Memory B cell (primary cell): ENCODE measurements around the gene IFI35.
"Not testable (repeated sequence)": the region's sequence is repeated elsewhere in the genome, so short reads cannot be mapped to it uniquely, and the experiment has no call there.

Experiments used
- ATAC-seq: fragments of 150-1000 bp; cut with Tn5 transposase; 2 replicates; pipeline ENCODE4 v1.10.0; 2021; ENCODE audit warnings: low read depth, mild to moderate bottlenecking, moderate library complexity
- DNase-seq, 2 donors: peaks; one replicate each; pipeline ENCODE4 v3.0.0; 2022; ENCODE audit warnings: low spot score in 2 of 2
- H3K27ac Mint-ChIP-seq: one replicate; pipeline ENCODE4 v1.8.0; 2022; ENCODE audit warnings: mild to moderate bottlenecking, moderate library complexity, mixed read lengths
- H3K27me3 Mint-ChIP-seq: one replicate; pipeline ENCODE4 v1.8.0; 2022; ENCODE audit warnings: mixed read lengths
- H3K36me3 Mint-ChIP-seq: one replicate; pipeline ENCODE4 v1.8.0; 2022; ENCODE audit warnings: mild to moderate bottlenecking, mixed read lengths
- H3K4me1 Mint-ChIP-seq: one replicate; pipeline ENCODE4 v1.8.0; 2022; ENCODE audit warnings: mixed read lengths
- H3K4me3 Mint-ChIP-seq: one replicate; pipeline ENCODE4 v1.8.0; 2022; ENCODE audit warnings: mild to moderate bottlenecking, moderate library complexity, mixed read lengths
- H3K9me3 Mint-ChIP-seq: one replicate; pipeline ENCODE4 v1.8.0; 2022; ENCODE audit warnings: mixed read lengths

The IFI35 gene

DNA sequence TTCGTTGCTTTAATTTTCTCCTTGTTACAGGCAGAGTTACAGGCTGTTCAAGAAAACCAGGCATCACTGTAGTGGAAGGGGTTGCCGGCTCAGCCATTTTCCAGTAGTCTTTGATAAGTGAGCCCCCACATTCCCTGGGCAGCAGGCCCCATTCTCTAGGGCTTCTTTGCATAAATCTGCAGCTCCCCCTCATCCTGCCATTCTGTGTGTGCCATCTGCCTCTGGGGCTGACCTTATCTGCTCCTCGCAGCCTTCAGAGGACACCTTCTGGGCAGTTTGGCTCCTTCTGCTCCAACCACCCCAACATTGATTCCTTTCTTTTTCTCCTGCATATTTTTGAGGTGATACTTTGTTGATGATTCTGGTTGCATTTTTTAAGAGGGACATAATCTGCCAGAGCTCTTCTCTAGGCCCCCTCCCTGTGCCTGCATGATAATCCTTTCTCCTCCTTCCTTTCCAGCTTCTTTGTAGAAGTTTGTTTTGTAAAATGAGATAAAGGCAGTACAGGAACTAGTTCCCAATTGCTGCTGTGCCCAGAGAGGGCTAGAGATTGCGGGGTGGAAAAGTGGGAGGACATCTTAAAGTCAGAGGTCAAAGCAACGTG, 35.5 kb downstream of the IFI35 start:
- Mint-ChIP-seq H3K36me3 (no peaks in the 10 kb centered on the region), H3K27me3 (no peaks in the 10 kb centered on the region), H3K4me1 (no peaks in the 10 kb centered on the region), H3K27ac (peak overlapping the region; percentile 26), H3K9me3 (no peaks in the 10 kb centered on the region), H3K4me3 (no peak overlapping the region)
- DNase-seq (no peak), ATAC-seq (no peak)

DNA sequence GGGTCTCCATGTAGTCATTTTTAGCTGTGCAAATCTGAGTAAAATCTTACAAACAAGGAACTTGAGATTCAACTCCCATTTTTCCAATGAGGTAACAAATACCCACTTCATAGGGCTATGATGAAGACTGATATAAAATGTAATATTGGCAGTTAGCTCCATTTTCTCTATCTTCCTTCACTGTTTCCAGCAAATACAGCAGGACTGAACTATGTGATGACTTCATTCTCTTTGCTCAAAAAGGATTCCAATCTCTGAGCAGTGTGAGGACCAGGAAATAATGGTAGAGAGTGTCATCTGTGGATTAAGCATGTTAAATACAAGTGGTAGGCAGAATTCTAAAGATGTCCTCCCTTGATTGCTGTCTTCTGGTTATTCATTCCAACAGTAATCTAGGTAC, 36.7 kb downstream of the IFI35 start:
- DNase-seq (no peak), ATAC-seq (no peak)
- Mint-ChIP-seq H3K9me3 (no peaks in the 10 kb centered on the region), H3K36me3 (no peaks in the 10 kb centered on the region), H3K27ac (no peak overlapping the region), H3K4me3 (no peak overlapping the region), H3K27me3 (no peaks in the 10 kb centered on the region), H3K4me1 (no peaks in the 10 kb centered on the region)

- Mint-ChIP-seq H3K4me3 (no peak overlapping the region), H3K27me3 (no peaks in the 10 kb centered on the region), H3K4me1 (no peaks in the 10 kb centered on the region), H3K27ac (no peak overlapping the region), H3K36me3 (no peaks in the 10 kb centered on the region), H3K9me3 (no peaks in the 10 kb centered on the region)
- ATAC-seq: no peak
- no peak for DNase-seq
Observed at GRCh38 chr17:43044024-43044423, 37.4 kb downstream of the IFI35 start.

GRCh38 chr17:43051969-43052368, 45.4 kb downstream of the IFI35 start:
- no peak for ATAC-seq
- Mint-ChIP-seq H3K36me3 (peaks cover 8% of the 10 kb centered on the region), H3K4me3 (no peak overlapping the region), H3K27me3 (no peaks in the 10 kb centered on the region), H3K9me3 (no peaks in the 10 kb centered on the region), H3K27ac (no peak overlapping the region), H3K4me1 (no peaks in the 10 kb centered on the region)
- no peak for DNase-seq

DNA sequence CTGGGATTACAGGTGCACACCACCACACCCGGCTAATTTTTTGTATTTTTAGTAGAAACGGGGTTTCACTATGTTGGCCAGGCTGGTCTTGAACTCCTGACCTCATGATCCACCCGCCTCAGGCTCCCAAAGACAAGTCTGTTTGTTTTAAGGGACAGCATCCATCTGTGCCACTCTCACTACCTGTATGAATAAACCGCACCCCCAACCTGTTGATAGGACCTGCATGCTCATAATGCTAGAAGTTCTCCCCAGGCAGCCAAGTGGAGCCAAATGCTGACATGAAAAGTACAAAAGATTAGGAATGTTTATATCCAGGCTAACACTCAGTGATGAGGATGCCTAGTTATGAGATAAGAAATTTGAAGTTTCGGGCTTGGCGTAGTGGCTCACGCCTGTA, 46.4 kb downstream of the IFI35 start:
- not testable (repeated sequence) for H3K27ac Mint-ChIP-seq

GRCh38 chr17:43056051-43056450, 49.5 kb downstream of the IFI35 start:
- H3K4me1 Mint-ChIP-seq: no peaks in the 10 kb centered on the region
- H3K27ac Mint-ChIP-seq: no peak overlapping the region
- H3K36me3 Mint-ChIP-seq: peaks cover 8% of the 10 kb centered on the region
- H3K9me3 Mint-ChIP-seq: no peaks in the 10 kb centered on the region
- no peak overlapping the region for H3K4me3 Mint-ChIP-seq
- no peak for DNase-seq
- ATAC-seq: no peak
- no peaks in the 10 kb centered on the region for H3K27me3 Mint-ChIP-seq

More for the DNA sequence above, 46.4 kb downstream of the IFI35 start:
- not testable (repeated sequence) for ATAC-seq, H3K36me3 Mint-ChIP-seq, H3K4me1 Mint-ChIP-seq, H3K9me3 Mint-ChIP-seq, DNase-seq, H3K4me3 Mint-ChIP-seq, H3K27me3 Mint-ChIP-seq

DNA sequence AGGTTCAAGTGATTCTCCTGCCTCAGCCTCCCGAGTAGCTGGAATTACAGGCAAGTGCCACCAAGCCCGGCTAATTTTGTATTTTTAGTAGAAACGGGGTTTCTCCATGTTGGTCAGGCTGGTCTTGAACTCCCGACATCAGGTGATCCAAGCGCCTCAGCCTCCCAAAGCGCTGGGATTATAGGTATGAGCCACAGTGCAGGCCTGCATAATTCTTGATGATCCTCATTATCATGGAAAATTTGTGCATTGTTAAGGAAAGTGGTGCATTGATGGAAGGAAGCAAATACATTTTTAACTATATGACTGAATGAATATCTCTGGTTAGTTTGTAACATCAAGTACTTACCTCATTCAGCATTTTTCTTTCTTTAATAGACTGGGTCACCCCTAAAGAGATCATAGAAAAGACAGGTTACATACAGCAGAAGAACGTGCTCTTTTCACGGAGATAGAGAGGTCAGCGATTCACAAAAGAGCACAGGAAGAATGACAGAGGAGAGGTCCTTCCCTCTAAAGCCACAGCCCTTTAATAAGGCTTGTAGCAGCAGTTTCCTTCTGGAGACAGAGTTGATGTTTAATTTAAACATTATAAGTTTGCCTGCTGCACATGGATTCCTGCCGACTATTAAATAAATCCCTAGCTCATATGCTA, 56.5 kb downstream of the IFI35 start:
- DNase-seq: no peak

More for the DNA sequence above, 56.5 kb downstream of the IFI35 start:
- H3K36me3 Mint-ChIP-seq: peaks cover 2% of the 10 kb centered on the region
- no peaks in the 10 kb centered on the region for H3K4me1 Mint-ChIP-seq
- no peak for ATAC-seq
- H3K27me3 Mint-ChIP-seq: no peaks in the 10 kb centered on the region
- H3K9me3 Mint-ChIP-seq: no peaks in the 10 kb centered on the region
- H3K27ac Mint-ChIP-seq: no peak overlapping the region
- no peak overlapping the region for H3K4me3 Mint-ChIP-seq
